Adrenal gland (tissue), 12 donors: Measurements from ENCODE around the gene RGL4. TPM values are rescaled to one million over a fixed set of nuclear protein-coding genes. Genes with fewer than 3 reads are reported as not detected.

Source experiments
- DNase-seq, 7 donors: peaks; one replicate each; pipeline ENCODE4 v3.0.0-alpha.2; 2019 to 2020
- H3K27ac ChIP-seq, 5 donors: fragments of 200-600 bp; sonication (generic) in 4 of 5; 1 replicate in 3 of 5; 2 replicates in 2 of 5; pipeline versions ENCODE4 v1.5.1 to v1.8.0; 2016 to 2020; ENCODE audit warnings: mild to moderate bottlenecking in 1 of 5
- H3K27me3 ChIP-seq: fragments of 200-600 bp; 2 replicates; pipeline ENCODE4 v1.8.0; 2021
- H3K36me3 ChIP-seq, 2 donors: fragments of 200-600 bp; replicated peaks in 1 of 2; 1 replicate in 1 of 2; 2 replicates in 1 of 2; pipeline versions ENCODE4 v1.5.1 to v1.8.0; 2018 to 2022
- H3K4me1 ChIP-seq, 2 donors: fragments of 200-600 bp; replicated peaks in 1 of 2; 1 replicate in 1 of 2; 2 replicates in 1 of 2; pipeline versions ENCODE4 v1.5.1 to v1.8.0; 2018 to 2021
- H3K4me3 ChIP-seq, 4 donors: fragments of 200-600 bp; sonication (generic) in 3 of 4; one replicate each; pipeline ENCODE4 v1.5.1; 2016 to 2018
- H3K9me3 ChIP-seq, 3 donors: fragments of 200-600 bp; sonication (generic) in 1 of 3; replicated peaks in 1 of 3; 1 replicate in 2 of 3; 2 replicates in 1 of 3; pipeline versions ENCODE4 v1.5.1 to v1.8.0; 2016 to 2021
- POLR2A ChIP-seq, 2 donors: fragments of 450-650 bp; IDR thresholded peaks; one replicate each; pipeline ENCODE4 v1.6.1; 2017; ENCODE audit warnings: antibody characterized with exemption in 2 of 2, mild to moderate bottlenecking in 2 of 2, moderate library complexity in 1 of 2
- WGBS, 4 donors: extraction: QIAGEN DNeasy Blood & Tissue Kit in 2 of 4; methylation state at CpG; one replicate each; pipeline versions ENCODE4 v1.1.5 to v1.1.7; 2013 to 2017; 5-methylcytosine and 5-hydroxymethylcytosine counted together
- intact Hi-C, 2 donors: fragments of 100-400 bp; cut with DNase I; formaldehyde crosslinking; loops; one replicate each; pipeline versions ENCODE4 v1.14.1 to v1.15.0; 2022 to 2023
- polyA plus RNA-seq, 3 donors: library from polyadenylated mRNA; stranded (reverse); fragments of 200-250 nt in 2 of 3; fragments of 350-450 nt in 1 of 3; fragmentation: Illumina TruSeq in 1 of 3; extraction: RNeasy Lipid Tissue Mini Kit (QIAGEN cat#74804) in 1 of 3; gene quantifications; one replicate each; pipeline ENCODE4 v1.2.3, GENCODE V29; 2013 to 2014
- total RNA-seq, 9 donors: library from RNA; depleted of rRNA in 4 of 9; stranded (reverse); fragments of >200 nt in 4 of 9; fragments of 120-200 nt in 1 of 9; fragmentation: NEBNext Ultra II Directional in 1 of 9; extraction: Animal tissue kit (Norgen Biotek cat#: 25700) in 1 of 9; gene quantifications; one replicate each; pipeline versions ENCODE4 v1.1.0 to v1.2.4, GENCODE V29; 2013 to 2023
- TF ChIP-seq, protein P1 (sequence below), 6 experiments: fragments of 450-650 bp in 4 of 6; fragments of 200-600 bp in 2 of 6; sonication (generic) in 1 of 6; IDR thresholded peaks; 1 replicate in 5 of 6; 2 replicates in 1 of 6; pipeline versions ENCODE4 v1.5.1 to v1.8.0; 2016 to 2021; ENCODE audit warnings: antibody characterized with exemption in 6 of 6, mild to moderate bottlenecking in 2 of 6, moderate library complexity in 1 of 6
- donor health status: healthy with polysubstance abuse.
- donor health status: Bipolar disorder and iron deficiency.
- donor health status: DM: yes; HTN: yes; CAD: no.
- donor health status: DM: no; HTN: no; CAD: no.
- donor health status: DM: no; HTN: no; CAD: no.
- donor health status: DM: yes; HTN: yes; CAD: no.

The RGL4 gene
- total and polyA plus RNA-seq, 12 donors = 0.84 to 3.1 (median 0.88) TPM; not detected in 9

DNA sequence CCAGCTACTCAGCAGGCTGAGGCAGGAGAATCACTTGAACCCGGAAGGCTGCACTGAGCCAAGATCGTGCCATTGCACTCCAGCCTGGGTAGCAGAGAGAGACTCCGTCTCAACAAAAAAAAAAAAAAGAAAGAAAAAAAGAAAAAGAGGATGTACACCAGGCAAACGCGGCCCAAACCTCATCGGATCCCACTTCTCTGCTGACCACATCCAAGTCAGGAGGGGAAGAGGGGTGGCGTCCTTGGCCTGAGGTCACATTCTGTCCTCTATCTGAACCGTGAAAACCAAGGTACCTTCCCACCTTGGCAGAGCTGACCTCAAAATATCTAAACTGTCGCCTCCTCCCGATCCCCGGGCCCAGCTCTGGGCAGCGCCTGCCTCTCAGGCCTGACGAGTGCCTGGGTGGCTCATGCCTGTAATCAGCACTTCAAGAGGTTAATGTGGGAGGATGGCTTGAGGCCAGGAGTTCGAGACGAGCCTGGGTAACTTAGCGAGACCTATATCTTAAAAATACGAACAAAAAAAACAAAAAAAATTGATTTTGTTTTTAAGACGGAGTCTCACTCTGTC, 25.1 kb downstream of the RGL4 start:
- peak in 1 of 7 donors; percentile 9 for DNase-seq
- TF ChIP-seq, protein P1, sequence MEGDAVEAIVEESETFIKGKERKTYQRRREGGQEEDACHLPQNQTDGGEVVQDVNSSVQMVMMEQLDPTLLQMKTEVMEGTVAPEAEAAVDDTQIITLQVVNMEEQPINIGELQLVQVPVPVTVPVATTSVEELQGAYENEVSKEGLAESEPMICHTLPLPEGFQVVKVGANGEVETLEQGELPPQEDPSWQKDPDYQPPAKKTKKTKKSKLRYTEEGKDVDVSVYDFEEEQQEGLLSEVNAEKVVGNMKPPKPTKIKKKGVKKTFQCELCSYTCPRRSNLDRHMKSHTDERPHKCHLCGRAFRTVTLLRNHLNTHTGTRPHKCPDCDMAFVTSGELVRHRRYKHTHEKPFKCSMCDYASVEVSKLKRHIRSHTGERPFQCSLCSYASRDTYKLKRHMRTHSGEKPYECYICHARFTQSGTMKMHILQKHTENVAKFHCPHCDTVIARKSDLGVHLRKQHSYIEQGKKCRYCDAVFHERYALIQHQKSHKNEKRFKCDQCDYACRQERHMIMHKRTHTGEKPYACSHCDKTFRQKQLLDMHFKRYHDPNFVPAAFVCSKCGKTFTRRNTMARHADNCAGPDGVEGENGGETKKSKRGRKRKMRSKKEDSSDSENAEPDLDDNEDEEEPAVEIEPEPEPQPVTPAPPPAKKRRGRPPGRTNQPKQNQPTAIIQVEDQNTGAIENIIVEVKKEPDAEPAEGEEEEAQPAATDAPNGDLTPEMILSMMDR (IDR thresholded peaks at IDR 0.05) = no peak
- no peak for TF ChIP-seq POLR2A (IDR thresholded peaks at IDR 0.05)
- no peaks in the 10 kb centered on the region for H3K27me3 ChIP-seq
- H3K36me3 ChIP-seq = peaks cover 0 to 29% of the 10 kb centered on the region in 2 donors
- intact Hi-C loops = no loop called here
- H3K27ac ChIP-seq = peak overlapping the region in 1 of 5 donors; percentile 76
- 69 to 77% (median 76%) methylated on average over 16 to 18 of the region's 18 CpGs for WGBS, 4 donors
- peak overlapping the region in 1 of 4 donors; percentile 87 for H3K4me3 ChIP-seq
- H3K9me3 ChIP-seq = no peaks in the 10 kb centered on the region
- H3K4me1 ChIP-seq = peaks cover 7 to 18% of the 10 kb centered on the region in 2 donors

GRCh38 chr22:23716811-23717801, 26.3 kb downstream of the RGL4 start:
- peak; percentile 83 to 93 (median 88) for DNase-seq
- 3 to 4% (median 3%) methylated on average over 19 to 84 of the region's 84 CpGs for WGBS, 4 donors
- TF ChIP-seq, protein P1 (IDR thresholded peaks at IDR 0.05) = no peak
- TF ChIP-seq POLR2A (IDR thresholded peaks at IDR 0.05) = peak; percentile 66 to 92
- Histone ChIP-seq H3K4me1 (peaks cover 7 to 18% of the 10 kb centered on the region in 2 donors), H3K27ac (peak overlapping the region in 4 of 5 donors; percentile 23 to 84 (median 64)), H3K36me3 (peaks cover 0 to 17% of the 10 kb centered on the region in 2 donors), H3K4me3 (peak overlapping the region; percentile 51 to 87 (median 69)), H3K27me3 (no peaks in the 10 kb centered on the region), H3K9me3 (no peaks in the 10 kb centered on the region)
- intact Hi-C loops = no loop called here

DNA sequence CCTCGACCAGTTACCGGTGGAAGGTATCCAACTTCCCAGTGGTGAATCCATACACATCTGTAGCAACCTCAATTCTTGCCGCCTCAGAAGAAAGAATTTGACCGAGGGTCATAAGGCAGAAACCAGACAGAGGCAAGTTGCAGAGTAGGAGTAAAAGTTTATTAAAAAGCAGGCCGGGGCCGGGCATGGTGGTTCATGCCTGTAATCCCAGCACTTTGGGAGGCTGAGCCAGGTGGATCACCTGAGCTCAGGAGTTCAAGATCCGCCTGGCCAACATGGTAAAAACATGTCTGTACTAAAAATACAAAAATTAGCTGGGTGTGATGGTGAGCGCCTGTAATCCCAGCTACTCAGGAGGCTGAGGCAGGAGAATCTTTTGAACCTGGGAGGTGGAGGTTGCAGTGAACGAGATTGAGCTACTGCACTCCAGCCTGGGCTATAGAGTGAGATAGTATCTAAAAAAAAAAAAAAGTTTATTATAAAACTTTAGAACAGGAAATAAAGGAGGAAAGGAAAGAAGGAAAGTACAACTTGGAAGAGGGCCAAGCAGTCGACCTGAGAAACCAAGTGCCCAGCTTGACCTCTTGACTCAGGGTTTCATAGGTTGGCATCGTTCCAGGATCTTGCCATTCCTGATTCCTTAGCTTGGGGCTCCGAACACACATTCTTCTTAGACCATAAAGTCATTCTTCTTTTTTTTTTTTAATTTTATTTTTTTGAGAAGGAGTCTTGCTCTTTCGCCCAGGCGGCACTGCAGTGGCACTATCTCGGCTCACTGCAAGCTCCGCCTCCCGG, 27.8 kb downstream of the RGL4 start:
- Histone ChIP-seq H3K27ac (no peak overlapping the region), H3K36me3 (peaks cover 0 to 9% of the 10 kb centered on the region in 2 donors), H3K27me3 (no peaks in the 10 kb centered on the region), H3K4me3 (no peak overlapping the region), H3K4me1 (peaks cover 7 to 18% of the 10 kb centered on the region in 2 donors), H3K9me3 (no peaks in the 10 kb centered on the region)
- 87 to 90% (median 89%) methylated on average over 17 of the region's 17 CpGs for WGBS, 4 donors
- DNase-seq = no peak
- TF ChIP-seq POLR2A (IDR thresholded peaks at IDR 0.05) = no peak
- intact Hi-C loops = no loop called here

- peaks cover 7 to 13% of the 10 kb centered on the region in 2 donors for H3K4me1 ChIP-seq
- H3K36me3 ChIP-seq = no peaks in the 10 kb centered on the region
- no peaks in the 10 kb centered on the region for H3K9me3 ChIP-seq
- no peak for DNase-seq
- H3K27ac ChIP-seq = no peak overlapping the region
- 62 to 69% (median 63%) methylated on average over 6 of the region's 6 CpGs for WGBS, 4 donors
- H3K4me3 ChIP-seq = no peak overlapping the region
- intact Hi-C loops = loop anchor here in 1 of 2 donors (5.0 kb wide), 1 partner anchor 99 kb away; no protein-coding TSS in a partner anchor
- no peaks in the 10 kb centered on the region for H3K27me3 ChIP-seq
- TF ChIP-seq, protein P1 (IDR thresholded peaks at IDR 0.05) = no peak
- TF ChIP-seq POLR2A (IDR thresholded peaks at IDR 0.05) = no peak
Measured at GRCh38 chr22:23720855-23721254, 30.0 kb downstream of the RGL4 start.
